ENCODE measurements around the gene TM4SF4.

Gene TM4SF4

GRCh38 chr3:149455989-149456388 lies 18.5 kb upstream of the TM4SF4 start:
- no peak for DNase-seq

- DNase-seq: no peak
Measured at GRCh38 chr3:149459491-149460059, 14.9 kb upstream of the TM4SF4 start.

GRCh38 chr3:149460117-149460516 lies 14.4 kb upstream of the TM4SF4 start:
- DNase-seq: no peak

- DNase-seq: no peak
Measured at GRCh38 chr3:149462051-149462450, 12.4 kb upstream of the TM4SF4 start.

GRCh38 chr3:149462581-149463011 lies 11.9 kb upstream of the TM4SF4 start:
- DNase-seq: no peak

- no peak for DNase-seq
Measured at GRCh38 chr3:149463921-149464320, 10.6 kb upstream of the TM4SF4 start.

- no peak for DNase-seq
Measured at GRCh38 chr3:149464542-149465328, 9.8 kb upstream of the TM4SF4 start.

- no peak for DNase-seq
Measured at GRCh38 chr3:149465351-149465883, 9.1 kb upstream of the TM4SF4 start.

- no peak for DNase-seq
Measured at GRCh38 chr3:149466192-149466591, 8.3 kb upstream of the TM4SF4 start.

GRCh38 chr3:149468504-149469212 lies 5.8 kb upstream of the TM4SF4 start:
- no peak for DNase-seq

- DNase-seq: no peak
Measured at GRCh38 chr3:149470381-149470780, 4.1 kb upstream of the TM4SF4 start.

GRCh38 chr3:149472030-149472797 lies 2.3 kb upstream of the TM4SF4 start:
- no peak for DNase-seq

- DNase-seq: peak; percentile 37
Measured at GRCh38 chr3:149473357-149474249, 894 bp upstream of the TM4SF4 start.

GRCh38 chr3:149475451-149476060 lies 1.1 kb downstream of the TM4SF4 start:
- no peak for DNase-seq

- DNase-seq: peak; percentile 8
Measured at GRCh38 chr3:149476225-149476624, 1.7 kb downstream of the TM4SF4 start.

GRCh38 chr3:149479621-149480325 lies 5.3 kb downstream of the TM4SF4 start:
- no peak for DNase-seq

- peak; percentile 41 for DNase-seq
Measured at GRCh38 chr3:149480326-149481017, 6.0 kb downstream of the TM4SF4 start.

- no peak for DNase-seq
Measured at GRCh38 chr3:149481056-149481455, 6.6 kb downstream of the TM4SF4 start.

- no peak for DNase-seq
Measured at GRCh38 chr3:149481491-149481890, 7.0 kb downstream of the TM4SF4 start.

GRCh38 chr3:149486726-149487125 lies 12.2 kb downstream of the TM4SF4 start:
- no peak for DNase-seq

Measured in CD4-positive, alpha-beta T cell treated with Interferon gamma for 1 hour (primary cell).